GM18870 (cell line): ENCODE measurements around the gene AOC2.
"Not testable (repeated sequence)": the region's sequence is repeated elsewhere in the genome, so short reads cannot be mapped to it uniquely, and the experiment has no call there.

Source experiments
- ATAC-seq: cut with Tn5 transposase; IDR thresholded peaks from one replicate; pipeline ENCODE4 v1.9.1; 2021; ENCODE audit warnings: moderate library complexity; ENCODE audit not compliant: unreplicated experiment

Gene AOC2

GRCh38 chr17:42878924-42879595 lies 34.7 kb downstream of the AOC2 start:
- no peak for ATAC-seq

- ATAC-seq = no peak
These were observed 35.2 kb downstream of the AOC2 start for GRCh38 chr17:42879596-42879985.

GRCh38 chr17:42880776-42881310 lies 36.5 kb downstream of the AOC2 start:
- ATAC-seq = no peak

DNA sequence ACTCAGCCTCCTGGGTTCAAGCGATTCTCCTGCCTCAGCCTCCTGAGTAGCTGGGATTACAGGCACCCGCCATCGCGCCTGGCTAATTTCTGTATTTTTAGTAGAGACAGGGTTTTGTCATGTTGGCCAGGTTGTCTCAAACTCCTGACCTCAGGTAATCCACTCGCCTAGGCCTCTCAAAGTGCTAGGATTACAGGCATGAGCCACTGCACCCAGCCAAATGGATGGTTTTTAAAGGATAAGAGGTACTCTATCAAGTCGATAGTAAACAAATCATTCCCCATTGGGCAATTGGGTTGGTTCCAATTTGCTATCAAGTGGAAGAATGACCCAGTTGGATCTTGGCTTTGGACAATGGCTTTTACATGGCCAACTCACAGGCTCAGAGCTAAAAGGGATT lies 37.3 kb downstream of the AOC2 start:
- not testable (repeated sequence) for ATAC-seq

DNA sequence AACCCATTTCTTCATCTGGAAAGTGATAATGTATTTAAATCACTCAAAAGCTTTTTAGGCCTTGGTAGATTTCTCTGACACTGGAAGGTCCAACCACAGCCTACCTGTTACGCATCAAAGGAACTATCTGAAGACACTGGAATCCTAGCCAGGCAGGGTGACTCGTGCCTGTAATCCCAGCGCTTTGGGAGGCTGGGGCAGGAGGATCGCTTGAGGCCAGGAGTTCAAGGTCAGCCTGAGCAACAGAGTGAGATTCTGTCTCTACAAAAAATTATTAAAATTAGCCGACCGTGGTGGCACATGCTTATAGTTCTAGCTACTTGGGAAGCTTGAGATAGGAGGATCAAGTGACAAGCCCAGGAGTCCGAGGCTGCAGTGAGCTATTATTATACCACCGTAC lies 37.8 kb downstream of the AOC2 start:
- no peak for ATAC-seq

DNA sequence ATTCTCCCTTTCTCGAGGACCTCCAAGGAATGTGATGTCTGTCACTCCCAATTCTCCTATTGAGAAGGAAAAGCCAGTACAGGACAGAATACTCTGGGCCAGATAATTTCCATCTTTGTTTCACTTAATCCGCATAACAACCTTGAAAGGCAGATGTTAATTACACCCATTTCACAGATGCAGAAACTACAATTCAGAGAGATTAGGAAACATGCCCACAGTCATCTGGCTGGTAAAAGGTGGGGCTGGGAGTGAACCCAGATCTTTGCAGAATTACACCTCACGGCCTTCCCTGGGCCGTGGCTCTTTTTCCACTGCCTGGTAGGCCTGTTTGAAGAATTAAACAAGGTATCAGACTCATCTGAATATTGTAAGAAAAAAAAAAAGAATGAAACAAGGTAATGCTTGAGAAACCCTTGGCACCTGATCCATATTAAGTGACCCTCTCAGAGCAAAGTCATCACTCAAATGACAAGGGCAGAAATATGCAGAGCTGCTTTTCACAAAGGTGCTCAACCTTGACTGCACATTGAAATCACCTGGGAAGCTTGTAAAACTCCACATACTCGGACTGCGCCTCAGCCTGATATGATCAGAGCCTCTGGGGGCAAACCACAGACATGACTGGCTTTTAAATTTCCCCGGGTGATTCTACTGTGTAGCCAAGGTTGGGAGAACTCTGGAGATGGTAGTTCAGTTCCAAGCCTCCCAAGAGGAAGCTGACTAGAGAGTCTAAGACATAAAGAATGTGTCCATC lies 39.6 kb downstream of the AOC2 start:
- ATAC-seq = no peak

DNA sequence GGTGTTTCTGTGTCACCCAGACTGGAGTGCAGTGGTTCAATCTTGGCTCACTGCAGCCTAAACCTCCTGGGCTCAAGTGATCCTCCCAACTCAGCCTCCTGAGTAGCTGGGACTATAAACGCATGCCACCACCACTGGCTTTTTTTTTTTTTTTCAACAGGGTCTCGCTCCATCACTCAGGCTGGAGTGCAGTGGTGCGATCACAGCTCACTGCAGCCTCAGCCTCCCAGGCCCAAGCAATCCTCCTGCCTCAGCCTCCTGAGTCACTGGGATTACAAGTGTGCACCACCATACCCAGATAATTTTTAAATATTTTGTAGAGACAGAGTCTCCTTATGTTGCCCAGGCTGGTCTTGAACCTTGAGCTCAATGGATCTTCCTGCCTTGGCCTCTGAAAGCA lies 41.4 kb downstream of the AOC2 start:
- ATAC-seq = not testable (repeated sequence)

- no peak for ATAC-seq
These were observed 42.1 kb downstream of the AOC2 start for GRCh38 chr17:42886283-42887176.

DNA sequence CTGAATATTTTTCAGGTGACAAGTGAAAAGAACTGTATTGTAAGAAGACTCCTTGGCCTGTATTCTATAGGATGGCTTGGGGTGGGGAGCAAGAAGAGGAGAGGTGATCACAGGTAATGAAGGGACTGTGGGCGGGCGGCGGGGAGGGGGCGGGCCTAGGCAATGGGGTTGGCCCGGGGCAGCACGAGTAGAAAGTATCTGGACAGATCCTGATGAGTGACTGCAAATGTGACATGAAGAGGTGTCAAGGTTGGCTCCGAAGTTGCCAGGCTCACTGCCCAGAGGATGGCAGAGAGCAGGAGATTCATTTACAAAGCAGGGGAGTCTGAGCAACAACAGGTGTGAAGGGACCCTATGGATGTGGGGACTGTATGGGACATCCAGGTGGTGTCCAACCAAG lies 45.4 kb downstream of the AOC2 start:
- no peak for ATAC-seq

GRCh38 chr17:42891539-42892152 lies 47.3 kb downstream of the AOC2 start:
- no peak for ATAC-seq

GRCh38 chr17:42893359-42893758 lies 49.0 kb downstream of the AOC2 start:
- no peak for ATAC-seq

DNA sequence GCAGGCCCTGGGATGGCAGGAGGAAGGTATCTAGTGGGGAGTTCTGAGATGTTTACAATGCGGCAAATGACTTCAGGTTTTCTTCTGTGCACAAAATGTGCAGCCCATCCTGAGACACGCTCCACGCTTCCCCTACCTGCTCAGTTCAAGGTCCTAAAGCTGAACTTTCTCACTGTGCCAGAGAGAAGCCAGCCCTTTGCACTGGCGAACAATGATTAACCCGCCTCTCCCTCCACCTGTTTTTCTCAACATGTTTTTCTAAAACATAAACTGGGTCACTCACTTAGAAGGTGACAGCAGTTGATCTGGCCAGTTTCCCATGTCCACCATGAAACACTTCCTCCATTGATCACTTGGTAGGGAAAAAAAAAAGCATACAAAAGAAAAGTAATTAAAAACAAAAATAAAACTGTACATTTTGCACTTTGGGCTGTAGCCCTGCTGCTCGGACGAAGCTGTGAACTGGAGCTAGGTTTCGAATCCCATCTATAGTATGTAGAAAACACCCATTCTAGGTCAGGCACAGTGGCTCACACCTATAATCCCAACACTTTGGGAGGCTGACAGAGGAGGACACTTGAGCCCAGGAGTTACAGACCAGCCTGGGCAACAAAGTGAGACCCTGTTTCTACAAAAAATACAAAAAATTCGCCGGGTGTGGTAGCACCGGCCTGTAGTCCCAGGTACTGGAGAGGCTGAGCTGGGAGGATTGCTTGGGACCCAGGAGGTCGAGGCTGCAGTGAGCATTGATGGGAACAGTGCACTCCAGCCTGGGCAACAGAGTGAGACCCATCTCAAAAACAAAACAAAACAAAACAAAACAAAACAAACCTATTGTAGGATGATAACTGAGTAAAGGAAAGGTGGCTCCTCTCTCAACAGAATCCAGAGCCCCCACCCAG lies 50.2 kb downstream of the AOC2 start:
- no peak for ATAC-seq

- no peak for ATAC-seq
These were observed 50.8 kb downstream of the AOC2 start for GRCh38 chr17:42895185-42895555.

DNA sequence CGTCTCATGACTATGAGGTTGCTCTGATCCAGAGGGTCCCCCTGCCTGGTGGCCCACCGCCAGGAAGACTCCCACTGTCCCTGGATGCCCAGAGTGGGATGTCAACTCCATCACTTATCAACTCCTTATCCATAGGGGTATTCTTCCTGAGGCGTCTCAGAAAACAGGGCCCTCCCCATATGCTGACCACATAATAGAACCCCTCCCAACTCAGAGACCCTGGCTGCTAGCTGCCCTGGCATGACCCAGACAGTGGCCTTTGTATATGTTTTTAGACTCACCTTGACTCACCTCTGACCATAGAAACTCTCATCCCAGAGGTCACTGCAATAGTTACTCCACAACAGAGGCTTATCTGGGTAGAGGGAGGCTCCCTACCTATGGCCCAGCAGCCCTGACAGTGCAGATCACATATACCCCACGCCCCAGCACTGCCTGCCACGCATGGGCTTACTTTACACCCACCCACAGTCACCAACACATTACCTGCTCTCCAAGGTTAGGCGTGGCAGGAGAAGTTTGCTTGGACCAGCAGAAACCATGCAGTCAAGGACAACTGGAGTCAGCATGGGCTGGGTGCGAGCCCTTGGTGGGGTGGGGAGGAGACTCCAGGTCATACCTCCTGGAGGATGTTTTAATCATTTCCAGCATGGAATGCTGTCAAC lies 53.9 kb downstream of the AOC2 start:
- ATAC-seq = no peak

GRCh38 chr17:42899981-42900380 lies 55.6 kb downstream of the AOC2 start:
- not testable (repeated sequence) for ATAC-seq
